CD4-positive, alpha-beta T cell treated with Interleukin-17A for 1 hour (primary cell): ENCODE data around the gene ZSCAN23.
"Not testable (repeated sequence)": the region's sequence is repeated elsewhere in the genome, so short reads cannot be mapped to it uniquely, and the experiment has no call there.

Experiments
- DNase-seq: peaks from one replicate; pipeline ENCODE4 v3.0.0-alpha.2; 2020

Gene ZSCAN23

GRCh38 chr6:28433119-28433518 is 10.2 kb downstream of the ZSCAN23 start:
- DNase-seq = no peak

GRCh38 chr6:28429781-28430180 is 13.5 kb downstream of the ZSCAN23 start:
- no peak for DNase-seq

GRCh38 chr6:28425944-28426541 is 17.2 kb downstream of the ZSCAN23 start:
- no peak for DNase-seq

GRCh38 chr6:28424163-28424562 is 19.1 kb downstream of the ZSCAN23 start:
- DNase-seq = no peak

GRCh38 chr6:28423546-28423945 is 19.7 kb downstream of the ZSCAN23 start:
- no peak for DNase-seq

GRCh38 chr6:28413681-28414080 is 29.6 kb downstream of the ZSCAN23 start:
- DNase-seq = no peak

GRCh38 chr6:28410767-28411166 is 32.5 kb downstream of the ZSCAN23 start:
- DNase-seq = no peak

- no peak for DNase-seq
Observed at GRCh38 chr6:28408076-28408802, 35.1 kb downstream of the ZSCAN23 start.

- no peak for DNase-seq
Observed at GRCh38 chr6:28407401-28407800, 35.9 kb downstream of the ZSCAN23 start.

- not testable (repeated sequence) for DNase-seq
Observed at GRCh38 chr6:28403923-28404322, 39.4 kb downstream of the ZSCAN23 start.

GRCh38 chr6:28402197-28402596 is 41.1 kb downstream of the ZSCAN23 start:
- DNase-seq = no peak

GRCh38 chr6:28401172-28401571 is 42.1 kb downstream of the ZSCAN23 start:
- DNase-seq = no peak

- no peak for DNase-seq
Observed at GRCh38 chr6:28400122-28400451, 43.2 kb downstream of the ZSCAN23 start.

- peak; percentile 88 for DNase-seq
Observed at GRCh38 chr6:28399350-28400121, 43.8 kb downstream of the ZSCAN23 start, which contains the start of gene ZSCAN12. TSS of gene ZSCAN12 (minus strand) at chr6:28399747. CDS start at chr6:28398405, 1,342 bp downstream.

GRCh38 chr6:28395918-28396317 is 47.4 kb downstream of the ZSCAN23 start:
- DNase-seq = no peak

GRCh38 chr6:28393912-28394662 is 49.2 kb downstream of the ZSCAN23 start:
- no peak for DNase-seq

GRCh38 chr6:28390688-28391087 is 52.6 kb downstream of the ZSCAN23 start:
- no peak for DNase-seq

GRCh38 chr6:28384143-28384533 is 59.2 kb downstream of the ZSCAN23 start:
- no peak for DNase-seq

- peak; percentile 47 for DNase-seq
Observed at GRCh38 chr6:28383235-28384142, 59.8 kb downstream of the ZSCAN23 start.
